GM12892 (cell line): ENCODE data around the gene FAM222B.
A peak's percentile ranks its signal among the peaks of the same experiment; 100 is the strongest.

Experiments
- POLR2A ChIP-seq: IDR thresholded peaks from 2 replicates; pipeline ENCODE4 v1.6.1; 2011; ENCODE audit warnings: low read depth, low read length, control low read depth
- POLR2AphosphoS5 ChIP-seq: IDR thresholded peaks from 2 replicates; pipeline ENCODE4 v1.6.1; 2011; ENCODE audit warnings: low read depth, low read length, control low read depth

- peak; percentile 80 for TF ChIP-seq POLR2A
- TF ChIP-seq POLR2AphosphoS5 = peak; percentile 55
Observed at GRCh38 chr17:28710861-28711722, 131.5 kb downstream of the FAM222B start.
